K562 (cell line): ENCODE measurements around the gene SLC25A33. TPM values are rescaled to one million over a fixed set of nuclear protein-coding genes. Genes with fewer than 3 reads are reported as not detected.

ENCODE experiments used
- DPF2 ChIP-seq: fragments of 450-650 bp; IDR thresholded peaks from 2 replicates; pipeline ENCODE4 v1.6.1; 2016
- EP300 ChIP-seq: IDR thresholded peaks from 2 replicates; pipeline ENCODE4 v1.6.1; 2012; ENCODE audit warnings: low read length, improper control_type of control experiment
- FOXM1 ChIP-seq, 2 experiments: fragments of 450-650 bp in 1 of 2; sonication (generic) in 1 of 2; formaldehyde crosslinking in 1 of 2; IDR thresholded peaks; 2 replicates each; pipeline versions ENCODE4 v1.6.1 to v1.9.0; 2017 to 2022; ENCODE audit warnings: low read depth in 2 of 2, mild to moderate bottlenecking in 2 of 2, missing genetic modification reagents in 1 of 2, moderate library complexity in 1 of 2
- GATAD2B ChIP-seq: fragments of 450-650 bp; IDR thresholded peaks from 2 replicates; pipeline ENCODE4 v1.6.1; 2017; ENCODE audit warnings: mild to moderate bottlenecking, borderline replicate concordance
- HCFC1 ChIP-seq: IDR thresholded peaks from 2 replicates; pipeline ENCODE4 v1.6.1; 2012; ENCODE audit warnings: low read depth, low read length, improper control_type of control experiment
- HNRNPK ChIP-seq: fragments of 200-400 bp; formaldehyde crosslinking; IDR thresholded peaks from one replicate; pipeline ENCODE4 v1.6.1; 2018; ENCODE audit warnings: mild to moderate bottlenecking, low read depth, low read length; ENCODE audit not compliant: poor library complexity, severe bottlenecking
- IRF1 ChIP-seq: sonication (generic); formaldehyde crosslinking; IDR thresholded peaks from 2 replicates; pipeline ENCODE4 v1.8.0; 2022; ENCODE audit warnings: missing genetic modification reagents, mild to moderate bottlenecking, borderline replicate concordance
- JUND ChIP-seq, 2 experiments: IDR thresholded peaks; 2 replicates in 1 of 2; 3 replicates in 1 of 2; pipeline ENCODE4 v1.6.1; 2011; ENCODE audit warnings: borderline replicate concordance in 2 of 2, low read depth in 2 of 2, low read length in 2 of 2, improper control_type of control experiment in 1 of 2, missing biosample characterization in 1 of 2, missing genetic modification characterization in 1 of 2, missing genetic modification reagents in 1 of 2
- NR0B1 ChIP-seq: fragments of 450-650 bp; IDR thresholded peaks from one replicate; pipeline ENCODE4 v1.6.1; 2018; ENCODE audit warnings: mild to moderate bottlenecking, moderate library complexity; ENCODE audit not compliant: partially characterized antibody
- NR3C1 ChIP-seq: sonication (generic); formaldehyde crosslinking; IDR thresholded peaks from 2 replicates; pipeline ENCODE4 v1.8.1; 2022; ENCODE audit warnings: missing genetic modification reagents
- PHTF2 ChIP-seq: fragments of 250-450 bp; sonication (Bioruptor Pico); IDR thresholded peaks from 2 replicates; pipeline ENCODE4 v1.5.0; 2021; ENCODE audit warnings: mild to moderate bottlenecking
- RBM14 ChIP-seq: fragments of 200-400 bp; formaldehyde crosslinking; IDR thresholded peaks from 2 replicates; pipeline ENCODE4 v1.6.1; 2018; ENCODE audit warnings: low read depth, mild to moderate bottlenecking, low read length, moderate library complexity, borderline replicate concordance; ENCODE audit not compliant: insufficient read depth
- RBM34 ChIP-seq: fragments of 200-400 bp; formaldehyde crosslinking; IDR thresholded peaks from 2 replicates; pipeline ENCODE4 v1.6.1; 2018; ENCODE audit warnings: low read length, borderline replicate concordance; ENCODE audit not compliant: insufficient read depth
- THRB ChIP-seq: fragments of 450-650 bp; formaldehyde crosslinking; conservative IDR thresholded peaks from 2 replicates; pipeline ENCODE4 v1.4.0; 2022; ENCODE audit warnings: mild to moderate bottlenecking, missing genetic modification characterization
- ZBTB9 ChIP-seq: fragments of 450-650 bp; formaldehyde crosslinking; IDR thresholded peaks from 2 replicates; pipeline ENCODE4 v1.4.0; 2020; ENCODE audit warnings: mild to moderate bottlenecking, moderate library complexity
- ZKSCAN1 ChIP-seq: fragments of 150-350 bp; IDR thresholded peaks from 2 replicates; pipeline ENCODE4 v1.6.1; 2016; ENCODE audit warnings: low read depth, low read length
- ZNF253 ChIP-seq: fragments of 250-450 bp; sonication (Bioruptor Pico); conservative IDR thresholded peaks from 2 replicates; pipeline ENCODE4 v1.6.1; 2021; ENCODE audit warnings: mild to moderate bottlenecking
- ZNF507 ChIP-seq: conservative IDR thresholded peaks from 2 replicates; pipeline ENCODE4 v1.6.1; 2017; ENCODE audit warnings: missing genetic modification characterization, missing compliant biosample characterization
- ZNF785 ChIP-seq: fragments of 250-450 bp; sonication (Bioruptor Pico); IDR thresholded peaks from 2 replicates; pipeline ENCODE4 v1.4.0; 2020; ENCODE audit warnings: mild to moderate bottlenecking
- ZNF830 ChIP-seq: fragments of 250-450 bp; sonication (Bioruptor Pico); IDR thresholded peaks from 2 replicates; pipeline ENCODE4 v1.5.0; 2021; ENCODE audit warnings: mild to moderate bottlenecking
- polyA plus RNA-seq, 8 experiments: library from polyadenylated mRNA; depleted of rRNA in 4 of 8; stranded (reverse) in 5 of 8; unstranded in 3 of 8; fragments of >200 nt; fragmentation: Nextera tagmentation in 2 of 8; fragmentation: Illumina TruSeq in 1 of 8; extraction: Ambion mirVana in 2 of 8; extraction: Trizol in 1 of 8; gene quantifications; 2 replicates each; pipeline versions ENCODE4 v1.2.1 to v1.2.3, GENCODE V29; 2011 to 2014; ENCODE audit warnings: inconsistent platforms in 1 of 8, missing spikeins in 1 of 8
- total RNA-seq, 7 experiments: library from RNA; depleted of rRNA in 6 of 7; stranded (reverse); fragments of >200 nt in 6 of 7; fragmentation: Illumina TruSeq in 2 of 7; extraction: Trizol in 2 of 7; gene quantifications; 2 replicates each; pipeline versions ENCODE4 v1.2.1 to v1.2.3, GENCODE V29; 2011 to 2021; ENCODE audit warnings: low replicate concordance in 1 of 7

The SLC25A33 gene
- total and polyA plus RNA-seq, 9 of the 15 experiments (the other 6 are each of a cell fraction or from before 2014, with no cell fraction given) = 3.2 to 23.5 (median 17.5) TPM

- TF ChIP-seq IRF1 (CRISPR knock-in tag) (no peak), NR0B1 (no peak), DPF2 (no peak), ZBTB9 (CRISPR knock-in tag) (0 out of 2 replicates have a peak, but pooled peaks have one; percentile 56), PHTF2 (CRISPR knock-in tag) (no peak), ZNF253 (CRISPR knock-in tag) (no peak), THRB (CRISPR knock-in tag) (no peak), HNRNPK (no peak), RBM34 (no peak), ZNF830 (CRISPR knock-in tag) (0 out of 2 replicates have a peak, but pooled peaks have one; percentile 29), JUND (IDR thresholded peaks at IDR 0.05; ENCODE audit: borderline replicate concordance, low read depth, low read length) (no peak; the same call in 1 of the 2 replicates), JUND (tag; IDR thresholded peaks at IDR 0.05; ENCODE audit: borderline replicate concordance, low read depth, low read length) (peak; percentile 44; the same call in 1 of the 3 replicates), NR3C1 (CRISPR knock-in tag) (no peak), RBM14 (no peak), ZNF785 (no peak), GATAD2B (no peak), HCFC1 (no peak), ZNF507 (tag) (no peak), FOXM1 (IDR thresholded peaks at IDR 0.05; ENCODE audit: low read depth) (no peak), FOXM1 (CRISPR knock-in tag; IDR thresholded peaks at IDR 0.05; ENCODE audit: low read depth) (no peak), ZKSCAN1 (no peak), EP300 (peak; percentile 23; the same call in 1 of the 2 replicates)
These were observed 76.2 kb downstream of the SLC25A33 start (continued) for GRCh38 chr1:9615316-9616063.
